ENCODE measurements around the gene GRM7.

GRM7 gene

GRCh38 chr3:7744850-7745249, 883.9 kb downstream of the GRM7 start:
- DNase-seq = no peak

- DNase-seq = no peak
Measured at GRCh38 chr3:7745711-7746110, 884.8 kb downstream of the GRM7 start.

- DNase-seq = no peak
Measured at GRCh38 chr3:7749931-7750695, 889.2 kb downstream of the GRM7 start.

- DNase-seq = no peak
Measured at GRCh38 chr3:7752005-7752404, 891.1 kb downstream of the GRM7 start.

GRCh38 chr3:7754653-7755441, 893.9 kb downstream of the GRM7 start:
- no peak for DNase-seq

- DNase-seq = no peak
Measured at GRCh38 chr3:7759630-7760029, 898.7 kb downstream of the GRM7 start.

DNA sequence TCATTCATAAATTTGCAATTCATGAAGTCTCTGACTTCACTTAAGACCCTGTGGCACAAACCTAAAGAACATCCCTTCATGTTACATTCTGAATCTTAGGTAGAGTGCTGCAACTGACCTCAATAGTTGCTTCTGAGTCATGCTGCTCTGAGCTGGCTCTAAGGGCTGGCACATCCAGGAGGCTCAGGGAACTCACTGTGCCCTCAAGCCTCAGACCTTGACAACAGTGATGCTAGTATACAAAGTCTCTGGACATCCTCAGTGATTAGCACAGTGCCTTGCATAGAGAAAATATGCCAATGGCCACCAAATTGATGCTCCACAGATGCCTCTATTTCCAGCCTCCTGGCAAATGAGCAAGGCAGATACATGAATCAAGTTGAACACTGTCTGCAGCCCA, 899.8 kb downstream of the GRM7 start:
- DNase-seq = no peak

DNA sequence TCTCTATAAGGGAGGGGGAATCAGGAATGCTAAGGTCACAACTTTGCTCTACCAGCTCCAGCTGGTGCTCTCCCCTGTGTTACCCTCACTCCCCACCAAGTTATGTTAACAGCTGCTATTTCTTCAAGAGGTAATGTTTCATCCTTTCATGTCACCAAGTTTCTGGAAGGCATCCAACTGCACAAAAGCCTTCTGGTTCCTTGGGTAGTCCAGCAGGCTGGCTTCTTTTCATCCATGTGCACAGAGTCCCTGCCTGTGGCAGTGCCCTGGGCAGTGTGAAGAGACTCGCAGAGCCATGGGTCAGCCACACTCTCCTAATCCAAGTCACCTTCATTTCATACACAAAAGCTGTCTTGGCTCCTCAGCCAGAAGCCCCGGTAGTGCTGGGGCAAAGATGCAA, 903.2 kb downstream of the GRM7 start:
- DNase-seq = no peak

GRCh38 chr3:7766530-7766929, 905.6 kb downstream of the GRM7 start:
- no peak for DNase-seq

DNA sequence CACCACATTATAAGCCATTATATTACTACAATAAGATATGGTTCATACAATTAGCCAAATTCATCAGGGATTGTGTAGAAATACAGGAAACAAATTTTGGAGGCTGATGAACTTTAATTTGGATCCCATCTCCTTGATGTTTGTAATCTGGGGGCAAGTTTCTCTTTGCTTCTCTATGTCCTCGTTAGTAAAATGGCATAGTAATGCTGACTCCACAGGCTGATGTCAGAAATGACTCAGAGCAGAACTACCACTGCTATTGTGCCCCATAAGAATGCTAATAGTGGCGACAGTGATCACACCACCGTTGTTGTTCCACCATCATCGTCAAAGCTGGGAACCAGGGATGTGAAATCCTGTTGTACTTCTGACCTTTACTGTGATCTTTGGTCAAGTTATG, 918.4 kb downstream of the GRM7 start:
- no peak for DNase-seq

- DNase-seq = no peak
Measured at GRCh38 chr3:7781395-7781794, 920.5 kb downstream of the GRM7 start.

DNA sequence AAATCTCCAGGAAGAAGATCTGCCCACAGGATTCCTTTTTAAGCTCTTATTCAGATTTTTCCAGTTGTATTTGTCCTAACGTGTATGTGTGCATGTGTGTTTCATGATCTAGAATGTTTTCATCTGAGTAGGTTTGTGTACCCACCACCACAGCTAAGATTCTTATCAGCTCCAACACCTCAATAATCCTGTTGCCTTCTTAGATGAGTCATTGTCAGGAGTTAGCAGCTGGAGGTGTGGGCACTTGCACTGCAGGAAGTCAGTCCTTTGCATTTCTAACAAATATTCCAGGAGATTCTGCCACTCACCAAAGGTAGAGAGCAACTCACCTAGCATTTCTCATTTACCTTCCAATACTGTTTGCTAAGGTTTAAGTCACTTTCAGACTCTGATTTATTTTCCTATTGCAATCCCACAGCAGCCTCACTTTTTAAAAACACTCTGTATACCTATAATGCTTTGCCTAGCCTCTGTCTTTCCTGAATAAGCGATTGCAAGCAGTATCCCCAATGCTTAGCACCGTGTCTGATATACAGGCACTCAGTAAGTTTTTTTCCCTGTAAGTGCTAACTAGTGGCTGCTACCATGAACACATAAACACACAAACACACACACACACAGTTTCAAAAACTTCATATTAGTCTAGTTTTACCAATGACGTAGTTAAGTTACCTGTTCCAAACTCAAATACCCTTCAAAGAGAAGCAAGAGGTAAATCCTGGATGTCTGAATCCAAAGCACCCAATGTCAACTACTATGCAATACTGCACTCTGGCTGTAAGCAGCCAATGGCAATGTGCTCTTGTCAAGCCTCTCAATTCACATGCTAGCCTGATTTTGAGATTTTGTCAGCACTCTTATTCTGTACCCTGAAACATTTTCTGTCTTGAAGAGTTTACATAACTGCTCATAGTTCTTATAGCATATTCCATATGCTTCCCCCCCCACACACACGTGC, 927.2 kb downstream of the GRM7 start:
- DNase-seq = no peak

DNA sequence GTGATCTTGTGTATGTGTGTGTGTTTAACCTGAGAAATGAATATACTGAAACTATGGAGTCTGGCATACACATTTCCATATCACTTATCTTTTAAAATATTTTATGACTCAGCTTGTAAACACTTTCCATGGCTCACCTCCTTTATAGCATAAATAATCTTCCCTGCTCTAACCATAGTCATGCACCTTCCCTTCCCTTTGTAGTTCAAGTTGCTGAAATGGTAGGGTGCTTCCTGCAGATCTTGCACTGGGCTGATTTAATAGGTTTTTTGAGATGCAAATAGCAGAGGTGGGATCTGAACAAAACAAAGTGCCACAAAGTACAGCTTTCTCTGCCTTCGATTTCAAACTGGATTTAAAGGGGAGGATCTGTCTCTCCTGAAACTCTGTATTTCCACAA, 928.0 kb downstream of the GRM7 start:
- no peak for DNase-seq

DNA sequence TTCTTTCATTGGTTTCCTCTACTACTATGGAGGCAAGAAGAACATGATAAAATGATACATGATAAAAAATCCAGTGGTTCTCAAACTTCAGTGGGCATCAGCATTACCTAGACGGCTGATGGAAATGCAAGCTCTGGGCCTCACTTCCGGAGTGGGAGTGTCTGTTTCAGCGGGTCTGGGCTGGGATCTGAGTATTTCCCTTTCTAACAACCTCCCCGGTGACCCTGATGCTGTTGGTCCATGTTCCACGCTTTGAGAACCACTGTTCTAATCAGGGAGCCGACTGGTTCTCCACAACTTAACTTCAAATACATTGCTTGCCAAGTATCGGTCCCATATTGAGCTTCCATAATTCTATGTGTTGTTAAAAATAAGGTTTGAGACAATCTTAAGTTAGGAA, 928.4 kb downstream of the GRM7 start:
- DNase-seq = no peak

- DNase-seq = no peak
Measured at GRCh38 chr3:7790141-7790540, 929.2 kb downstream of the GRM7 start.

Measured in CD4-positive, alpha-beta T cell treated with Interleukin-21 for 1 hour (primary cell).